ENCODE results near the gene NTRK2.

DNA sequence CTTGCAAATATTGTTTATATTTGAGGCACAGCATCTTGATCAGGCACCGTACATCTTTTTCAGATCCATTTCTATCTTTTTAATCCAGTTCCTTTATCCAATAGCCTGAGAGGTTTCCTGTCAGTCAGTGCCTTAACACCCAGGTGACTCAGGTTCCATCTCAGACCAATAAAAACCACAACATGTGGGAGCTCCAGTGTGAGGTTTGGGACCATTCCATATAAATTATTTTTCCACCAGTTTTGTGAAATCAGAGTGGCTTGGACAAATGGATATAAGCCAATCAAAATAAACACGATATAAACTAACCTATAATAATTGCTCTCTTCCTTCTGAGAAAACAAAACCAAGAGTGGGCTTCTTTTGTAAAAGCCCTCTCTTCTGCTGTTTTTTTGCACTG, 351.3 kb downstream of the NTRK2 start:
- TF ChIP-seq, protein P1, sequence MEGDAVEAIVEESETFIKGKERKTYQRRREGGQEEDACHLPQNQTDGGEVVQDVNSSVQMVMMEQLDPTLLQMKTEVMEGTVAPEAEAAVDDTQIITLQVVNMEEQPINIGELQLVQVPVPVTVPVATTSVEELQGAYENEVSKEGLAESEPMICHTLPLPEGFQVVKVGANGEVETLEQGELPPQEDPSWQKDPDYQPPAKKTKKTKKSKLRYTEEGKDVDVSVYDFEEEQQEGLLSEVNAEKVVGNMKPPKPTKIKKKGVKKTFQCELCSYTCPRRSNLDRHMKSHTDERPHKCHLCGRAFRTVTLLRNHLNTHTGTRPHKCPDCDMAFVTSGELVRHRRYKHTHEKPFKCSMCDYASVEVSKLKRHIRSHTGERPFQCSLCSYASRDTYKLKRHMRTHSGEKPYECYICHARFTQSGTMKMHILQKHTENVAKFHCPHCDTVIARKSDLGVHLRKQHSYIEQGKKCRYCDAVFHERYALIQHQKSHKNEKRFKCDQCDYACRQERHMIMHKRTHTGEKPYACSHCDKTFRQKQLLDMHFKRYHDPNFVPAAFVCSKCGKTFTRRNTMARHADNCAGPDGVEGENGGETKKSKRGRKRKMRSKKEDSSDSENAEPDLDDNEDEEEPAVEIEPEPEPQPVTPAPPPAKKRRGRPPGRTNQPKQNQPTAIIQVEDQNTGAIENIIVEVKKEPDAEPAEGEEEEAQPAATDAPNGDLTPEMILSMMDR (IDR thresholded peaks at IDR 0.05 in 4 of 5, conservative IDR thresholded peaks at IDR 0.05 in 1 of 5): no peak
- TF ChIP-seq POLR2A (IDR thresholded peaks at IDR 0.05): no peak
